ENCODE results near the gene LRRC75A. TPM values are rescaled to one million over a fixed set of nuclear protein-coding genes. Genes with fewer than 3 reads are reported as not detected.
A peak's percentile ranks its signal among the peaks of the same experiment; 100 is the strongest.
"Not testable (repeated sequence)": the region's sequence is repeated elsewhere in the genome, so short reads cannot be mapped to it uniquely, and the experiment has no call there.

Gene LRRC75A
- total and polyA plus RNA-seq, 2 experiments from 2014 or later: 10.7 to 18.0 TPM

DNA sequence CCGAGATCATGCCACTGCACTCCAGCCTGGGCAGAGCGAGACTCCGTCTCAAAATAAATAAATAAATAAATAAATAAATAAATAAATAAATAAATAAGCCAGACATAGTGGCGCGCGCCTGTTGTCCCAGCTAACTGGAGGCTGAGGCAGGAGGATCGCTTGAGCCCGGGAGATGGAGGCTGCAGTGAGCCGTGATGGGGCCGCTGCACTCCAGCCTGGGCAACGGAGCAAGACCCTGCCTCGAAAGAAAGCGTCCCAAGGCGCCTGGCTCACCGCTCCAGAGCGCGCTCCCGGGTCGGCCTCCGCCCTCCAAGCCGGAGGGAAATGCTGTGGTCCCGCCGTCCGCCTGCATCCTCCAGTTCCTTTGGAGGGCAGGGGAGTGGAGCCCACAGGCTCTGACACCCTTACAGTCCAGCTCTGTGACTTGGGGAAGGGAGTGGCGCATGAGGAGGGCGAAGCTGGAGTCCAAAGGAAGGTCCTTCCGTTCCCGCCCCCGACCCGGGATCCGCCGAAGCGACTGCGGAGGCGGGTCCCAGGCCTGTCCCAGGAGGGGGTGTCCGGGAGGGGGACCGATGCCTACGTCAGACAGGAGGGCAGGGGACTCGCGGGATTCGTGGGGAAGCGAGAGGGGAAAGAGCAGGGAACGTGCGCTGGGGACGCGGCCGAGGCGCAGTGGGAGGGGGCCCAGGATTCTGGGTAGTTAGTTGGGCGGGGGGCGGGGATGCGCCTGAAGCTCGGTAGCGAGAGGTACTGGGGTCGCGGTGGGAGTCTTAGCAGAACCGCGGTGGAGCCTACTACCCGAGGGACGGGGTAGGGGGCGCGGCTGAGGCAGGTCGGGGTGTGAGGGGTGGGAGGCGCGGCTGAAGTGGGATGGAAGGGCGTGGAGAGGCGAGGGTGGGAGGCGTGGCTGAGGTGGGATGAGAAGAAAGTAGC, 85.0 kb downstream of the LRRC75A start:
- peak overlapping the region; percentile 83 for H3K4me3 ChIP-seq
- no peak for TF ChIP-seq EZH2phosphoT487 (IDR thresholded peaks at IDR 0.05; ENCODE audit: low read depth, severe bottlenecking, unreplicated experiment)
- TF ChIP-seq, protein P1, sequence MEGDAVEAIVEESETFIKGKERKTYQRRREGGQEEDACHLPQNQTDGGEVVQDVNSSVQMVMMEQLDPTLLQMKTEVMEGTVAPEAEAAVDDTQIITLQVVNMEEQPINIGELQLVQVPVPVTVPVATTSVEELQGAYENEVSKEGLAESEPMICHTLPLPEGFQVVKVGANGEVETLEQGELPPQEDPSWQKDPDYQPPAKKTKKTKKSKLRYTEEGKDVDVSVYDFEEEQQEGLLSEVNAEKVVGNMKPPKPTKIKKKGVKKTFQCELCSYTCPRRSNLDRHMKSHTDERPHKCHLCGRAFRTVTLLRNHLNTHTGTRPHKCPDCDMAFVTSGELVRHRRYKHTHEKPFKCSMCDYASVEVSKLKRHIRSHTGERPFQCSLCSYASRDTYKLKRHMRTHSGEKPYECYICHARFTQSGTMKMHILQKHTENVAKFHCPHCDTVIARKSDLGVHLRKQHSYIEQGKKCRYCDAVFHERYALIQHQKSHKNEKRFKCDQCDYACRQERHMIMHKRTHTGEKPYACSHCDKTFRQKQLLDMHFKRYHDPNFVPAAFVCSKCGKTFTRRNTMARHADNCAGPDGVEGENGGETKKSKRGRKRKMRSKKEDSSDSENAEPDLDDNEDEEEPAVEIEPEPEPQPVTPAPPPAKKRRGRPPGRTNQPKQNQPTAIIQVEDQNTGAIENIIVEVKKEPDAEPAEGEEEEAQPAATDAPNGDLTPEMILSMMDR (IDR thresholded peaks at IDR 0.05; ENCODE audit: poor library complexity): peak; percentile 13
- H3K9me2 ChIP-seq (replicated peaks; ENCODE audit: insufficient read depth): no peaks in the 10 kb centered on the region
- no peaks in the 10 kb centered on the region for H3K27me3 ChIP-seq
- H2AFZ ChIP-seq: peak overlapping the region; percentile 99
- 22% methylated on average over 28 of the region's 67 CpGs for WGBS (ENCODE audit: low lambda C conversion rate, missing lambda C conversion rate)
- H3K9me3 ChIP-seq (ENCODE audit: low read depth): no peaks in the 10 kb centered on the region
- H3K36me3 ChIP-seq (replicated peaks; ENCODE audit: insufficient read depth, low read depth): no peaks in the 10 kb centered on the region
- H3K79me2 ChIP-seq: no peaks in the 10 kb centered on the region
- H3K4me2 ChIP-seq: peak overlapping the region; percentile 98
- H4K20me1 ChIP-seq (ENCODE audit: insufficient read depth, poor library complexity, severe bottlenecking): no peaks in the 10 kb centered on the region
- H3K27ac ChIP-seq: peak overlapping the region; percentile 51
- DNase-seq (ENCODE audit: low spot score): peak; percentile 56
- peaks cover 5% of the 10 kb centered on the region for H3K4me1 ChIP-seq (ENCODE audit: insufficient read depth)

DNA sequence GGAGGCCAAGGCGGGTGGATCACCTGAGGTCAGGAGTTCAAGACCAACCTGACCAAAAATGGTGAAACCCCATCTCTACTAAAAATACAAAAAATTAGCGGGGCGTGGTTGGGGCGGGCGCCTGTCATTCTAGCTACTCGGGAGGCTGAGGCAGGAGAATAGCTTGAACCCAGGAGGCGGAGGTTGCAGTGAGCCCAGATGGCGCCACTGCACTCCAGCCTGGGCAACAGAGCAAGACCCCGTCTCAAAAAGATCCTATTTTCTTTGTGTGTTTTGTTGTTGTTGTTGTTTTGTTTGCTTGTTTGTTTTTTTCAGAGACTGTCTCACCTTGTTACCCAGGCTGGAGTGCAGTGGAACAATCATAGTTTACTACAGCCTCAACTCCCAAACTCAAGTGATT, 88.1 kb downstream of the LRRC75A start:
- H3K79me2 ChIP-seq; H3K4me3 ChIP-seq; H3K36me3 ChIP-seq (replicated peaks; ENCODE audit: insufficient read depth, low read depth); H3K9me3 ChIP-seq (ENCODE audit: low read depth); H2AFZ ChIP-seq; H3K4me2 ChIP-seq; H4K20me1 ChIP-seq (ENCODE audit: insufficient read depth, poor library complexity, severe bottlenecking); H3K9me2 ChIP-seq (replicated peaks; ENCODE audit: insufficient read depth); H3K27me3 ChIP-seq; H3K4me1 ChIP-seq (ENCODE audit: insufficient read depth); DNase-seq (ENCODE audit: low spot score): not testable (repeated sequence)
- 96% methylated on average over 9 of the region's 9 CpGs for WGBS (ENCODE audit: low lambda C conversion rate, missing lambda C conversion rate)
- H3K27ac ChIP-seq: peak overlapping the region; percentile 39

DNA sequence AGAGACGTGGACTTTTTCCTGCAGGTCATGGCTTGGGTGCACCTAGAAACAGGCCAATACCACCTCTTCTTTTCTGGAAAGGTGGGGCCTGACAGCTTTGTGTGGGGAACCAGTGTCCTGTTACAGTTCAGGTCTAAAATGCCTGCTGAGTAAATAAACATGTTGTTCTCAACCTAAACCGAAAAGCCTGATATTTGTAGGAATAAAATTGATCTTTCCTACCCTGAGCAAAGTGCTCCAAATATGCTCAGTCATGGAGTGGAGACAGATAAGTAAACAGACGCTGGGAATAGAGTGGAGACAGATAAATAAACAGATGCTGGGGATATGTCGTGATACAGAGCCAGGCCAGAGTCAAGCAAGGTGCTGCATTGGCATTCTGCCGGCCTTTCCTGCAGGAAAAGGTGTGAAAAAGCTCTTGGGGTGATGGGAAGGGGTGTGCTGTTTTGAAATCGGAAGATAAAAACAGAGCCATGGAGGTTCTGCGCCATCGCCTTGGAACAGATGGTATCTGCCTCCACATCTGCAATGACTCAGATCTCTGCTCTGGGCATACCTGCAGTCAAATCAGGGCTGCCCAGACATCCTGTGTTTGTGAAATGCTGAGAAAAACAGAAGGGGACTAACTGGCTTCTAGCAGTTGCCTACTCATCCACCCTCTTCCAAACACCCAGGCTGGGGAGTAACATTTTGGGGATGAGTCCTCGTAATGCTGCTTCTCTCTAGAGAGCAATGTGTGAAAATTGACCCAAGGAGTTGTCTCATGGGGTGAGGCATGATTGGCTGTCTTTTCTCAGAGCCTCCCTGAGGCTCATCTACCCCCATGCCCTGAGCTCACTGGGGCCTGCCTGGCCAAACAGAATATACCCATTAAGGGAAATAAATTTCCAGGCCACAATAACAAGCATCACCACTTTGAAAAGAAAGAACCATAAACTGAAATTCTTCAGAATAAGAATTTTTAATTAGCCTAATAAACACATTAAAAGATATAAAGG, 93.4 kb downstream of the LRRC75A start:
- no peaks in the 10 kb centered on the region for H3K27me3 ChIP-seq
- H3K4me2 ChIP-seq: no peak overlapping the region
- H3K9me3 ChIP-seq (ENCODE audit: low read depth): no peaks in the 10 kb centered on the region
- peaks cover 5% of the 10 kb centered on the region for H3K4me1 ChIP-seq (ENCODE audit: insufficient read depth)
- H3K36me3 ChIP-seq (replicated peaks; ENCODE audit: insufficient read depth, low read depth): no peaks in the 10 kb centered on the region
- H3K27ac ChIP-seq: peak overlapping the region; percentile 19
- no peak for DNase-seq (ENCODE audit: low spot score)
- no peaks in the 10 kb centered on the region for H3K9me2 ChIP-seq (replicated peaks; ENCODE audit: insufficient read depth)
- WGBS (ENCODE audit: low lambda C conversion rate, missing lambda C conversion rate): 37% methylated on average over 9 of the region's 9 CpGs
- H4K20me1 ChIP-seq (ENCODE audit: insufficient read depth, poor library complexity, severe bottlenecking): no peaks in the 10 kb centered on the region
- no peak overlapping the region for H3K4me3 ChIP-seq
- no peaks in the 10 kb centered on the region for H3K79me2 ChIP-seq
- no peak for TF ChIP-seq EZH2phosphoT487 (IDR thresholded peaks at IDR 0.05; ENCODE audit: low read depth, severe bottlenecking, unreplicated experiment)
- TF ChIP-seq EZH2 (IDR thresholded peaks at IDR 0.05; ENCODE audit: borderline replicate concordance): no peak
- TF ChIP-seq, protein P1 (IDR thresholded peaks at IDR 0.05; ENCODE audit: poor library complexity): no peak
- no peak overlapping the region for H2AFZ ChIP-seq

- H2AFZ ChIP-seq; H3K27ac ChIP-seq; H3K9me2 ChIP-seq (replicated peaks; ENCODE audit: insufficient read depth); H3K4me1 ChIP-seq (ENCODE audit: insufficient read depth); H3K27me3 ChIP-seq; H3K4me3 ChIP-seq; H3K36me3 ChIP-seq (replicated peaks; ENCODE audit: insufficient read depth, low read depth); H3K9me3 ChIP-seq (ENCODE audit: low read depth); H4K20me1 ChIP-seq (ENCODE audit: insufficient read depth, poor library complexity, severe bottlenecking); H3K4me2 ChIP-seq; H3K79me2 ChIP-seq; DNase-seq (ENCODE audit: low spot score): not testable (repeated sequence)
- WGBS (ENCODE audit: low lambda C conversion rate, missing lambda C conversion rate): 74% methylated on average over 2 of the region's 2 CpGs
Observed at GRCh38 chr17:16396693-16397092, 95.3 kb downstream of the LRRC75A start.

DNA sequence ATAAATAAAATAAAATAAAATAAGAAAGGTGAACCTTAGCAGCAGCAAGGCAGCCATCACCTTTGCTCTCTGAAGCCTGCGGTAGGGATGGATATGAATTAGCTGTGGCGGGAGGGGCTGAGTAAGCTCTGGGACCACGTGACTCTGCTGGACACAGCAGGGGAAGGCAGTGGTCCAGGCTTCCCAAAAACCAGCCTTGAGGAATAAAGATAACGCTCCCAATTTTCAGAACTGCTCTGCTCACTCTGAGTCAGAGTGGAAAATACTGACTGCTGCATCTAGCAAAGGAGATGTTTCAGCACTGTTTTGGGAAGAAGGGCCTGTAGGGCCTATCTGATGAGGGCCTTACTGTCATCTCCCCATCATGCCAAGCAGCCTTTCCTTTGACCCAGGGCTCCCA, 96.1 kb downstream of the LRRC75A start:
- not testable (repeated sequence) for H3K4me3 ChIP-seq; DNase-seq (ENCODE audit: low spot score); H3K36me3 ChIP-seq (replicated peaks; ENCODE audit: insufficient read depth, low read depth); H3K27me3 ChIP-seq; H3K4me1 ChIP-seq (ENCODE audit: insufficient read depth); H3K79me2 ChIP-seq; H3K27ac ChIP-seq; H3K9me2 ChIP-seq (replicated peaks; ENCODE audit: insufficient read depth); H3K9me3 ChIP-seq (ENCODE audit: low read depth); H4K20me1 ChIP-seq (ENCODE audit: insufficient read depth, poor library complexity, severe bottlenecking); H3K4me2 ChIP-seq; H2AFZ ChIP-seq
- 63% methylated on average over 4 of the region's 4 CpGs for WGBS (ENCODE audit: low lambda C conversion rate, missing lambda C conversion rate)

DNA sequence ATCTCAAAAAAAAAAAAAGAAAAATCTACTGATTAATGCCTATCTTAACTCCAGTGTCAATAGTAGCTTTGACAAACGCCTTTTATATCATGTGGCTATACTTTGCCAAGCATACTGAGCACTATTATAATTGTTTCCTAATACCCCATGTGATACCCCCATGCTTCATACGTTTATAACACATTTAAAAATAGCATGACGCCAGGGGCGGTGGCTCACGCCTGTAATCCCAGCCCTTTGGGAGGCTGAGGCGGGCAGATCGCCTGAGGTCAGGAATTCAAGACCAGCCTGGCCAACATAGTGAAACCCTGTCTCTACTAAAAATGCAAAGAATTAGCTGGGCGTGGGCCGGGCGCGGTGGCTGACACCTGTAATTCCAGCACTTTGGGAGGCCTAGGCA, 99.5 kb downstream of the LRRC75A start:
- H3K4me1 ChIP-seq (ENCODE audit: insufficient read depth); H3K9me2 ChIP-seq (replicated peaks; ENCODE audit: insufficient read depth); H3K36me3 ChIP-seq (replicated peaks; ENCODE audit: insufficient read depth, low read depth); H3K79me2 ChIP-seq; H3K27ac ChIP-seq; H3K27me3 ChIP-seq; DNase-seq (ENCODE audit: low spot score); H3K9me3 ChIP-seq (ENCODE audit: low read depth); H4K20me1 ChIP-seq (ENCODE audit: insufficient read depth, poor library complexity, severe bottlenecking); H3K4me3 ChIP-seq; H2AFZ ChIP-seq; H3K4me2 ChIP-seq: not testable (repeated sequence)
- 91% methylated on average over 11 of the region's 11 CpGs for WGBS (ENCODE audit: low lambda C conversion rate, missing lambda C conversion rate)
